HG02870 (cell line): ENCODE measurements around the gene FBLN1.

Experiments
- ATAC-seq: cut with Tn5 transposase; IDR thresholded peaks from one replicate; pipeline ENCODE4 v1.9.1; 2021; ENCODE audit warnings: mild to moderate bottlenecking, moderate library complexity; ENCODE audit not compliant: unreplicated experiment

The FBLN1 gene

GRCh38 chr22:45650721-45651120 is 148.0 kb downstream of the FBLN1 start:
- no peak for ATAC-seq
